Lower leg skin (tissue), 4 donors: ENCODE data around the gene LHX1. TPM values are rescaled to one million over a fixed set of nuclear protein-coding genes. Genes with fewer than 3 reads are reported as not detected.

Source experiments
- DNase-seq, 2 donors: peaks; one replicate each; pipeline ENCODE4 v3.0.0-alpha.2; 2019; ENCODE audit warnings: low spot score in 2 of 2
- H3K4me3 ChIP-seq: fragments of 200-600 bp; sonication (generic); 2 replicates; pipeline ENCODE4 v1.5.1; 2017; ENCODE audit warnings: mild to moderate bottlenecking, low read depth; ENCODE audit not compliant: poor library complexity, severe bottlenecking
- CTCF ChIP-seq, 3 donors: fragments of 450-650 bp; IDR thresholded peaks; one replicate each; pipeline ENCODE4 v1.5.1; 2016; ENCODE audit warnings: antibody characterized with exemption in 3 of 3, mild to moderate bottlenecking in 3 of 3, moderate library complexity in 2 of 3
- POLR2A ChIP-seq, 2 donors: fragments of 450-650 bp; IDR thresholded peaks; one replicate each; pipeline ENCODE4 v1.6.1; 2016 to 2017; ENCODE audit warnings: antibody characterized with exemption in 2 of 2, mild to moderate bottlenecking in 1 of 2, moderate library complexity in 1 of 2
- WGBS, 2 donors: methylation state at CpG; one replicate each; pipeline ENCODE4 v1.1.5; 2018; 5-methylcytosine and 5-hydroxymethylcytosine counted together
- intact Hi-C: fragments of 100-400 bp; cut with DNase I; formaldehyde crosslinking; loops from one replicate; pipeline ENCODE4 v1.15.0; 2023; ENCODE audit warnings: low total_unique reads
- total RNA-seq, 4 donors: library from RNA; depleted of rRNA; stranded (reverse); fragments of >200 nt; gene quantifications; one replicate each; pipeline ENCODE4 v1.1.0, GENCODE V29; 2016

LHX1 gene
- total RNA-seq, 4 donors from 2014 or later = not detected

- no peak overlapping the region for H3K4me3 ChIP-seq
- DNase-seq = no peak
- intact Hi-C loops = no loop called here
- 65 to 82% methylated on average over 9 of the region's 9 CpGs for WGBS, 2 donors
- no peak for TF ChIP-seq CTCF (IDR thresholded peaks at IDR 0.05)
- TF ChIP-seq POLR2A (IDR thresholded peaks at IDR 0.05) = no peak
Observed at GRCh38 chr17:36894177-36894576, 43.1 kb upstream of the LHX1 start.

- TF ChIP-seq CTCF (IDR thresholded peaks at IDR 0.05) = no peak
- no peak for TF ChIP-seq POLR2A (IDR thresholded peaks at IDR 0.05)
- intact Hi-C loops = no loop called here
- WGBS, 2 donors = 91 to 95% methylated on average over 5 of the region's 5 CpGs
- DNase-seq = no peak
- H3K4me3 ChIP-seq = no peak overlapping the region
Observed at GRCh38 chr17:36894925-36895324, 42.4 kb upstream of the LHX1 start.

GRCh38 chr17:36899250-36900159, 37.8 kb upstream of the LHX1 start:
- H3K4me3 ChIP-seq = no peak overlapping the region
- intact Hi-C loops = no loop called here

GRCh38 chr17:36900160-36900512, 37.1 kb upstream of the LHX1 start:
- intact Hi-C loops = no loop called here
- TF ChIP-seq CTCF (IDR thresholded peaks at IDR 0.05) = no peak
- TF ChIP-seq POLR2A (IDR thresholded peaks at IDR 0.05) = no peak
- H3K4me3 ChIP-seq = no peak overlapping the region
- 73 to 78% methylated on average over 7 of the region's 7 CpGs for whole genome bisulfite sequencing, 2 donors
- no peak for DNase-seq

More at GRCh38 chr17:36899250-36900159, 37.8 kb upstream of the LHX1 start:
- WGBS, 2 donors = 57 to 64% methylated on average over 7 of the region's 7 CpGs
- DNase-seq = no peak
- TF ChIP-seq POLR2A (IDR thresholded peaks at IDR 0.05) = no peak
- no peak for TF ChIP-seq CTCF (IDR thresholded peaks at IDR 0.05)

- no peak for DNase-seq
- intact Hi-C loops = no loop called here
- no peak overlapping the region for H3K4me3 ChIP-seq
- TF ChIP-seq CTCF (IDR thresholded peaks at IDR 0.05) (no peak), POLR2A (IDR thresholded peaks at IDR 0.05) (no peak)
- WGBS, 2 donors = 45 to 57% methylated on average over 14 of the region's 14 CpGs
Observed at GRCh38 chr17:36901506-36901905, 35.8 kb upstream of the LHX1 start.
